ENCODE results near the gene SKA2.
"Not testable (repeated sequence)": the region's sequence is repeated elsewhere in the genome, so short reads cannot be mapped to it uniquely, and the experiment has no call there.

The SKA2 gene

DNA sequence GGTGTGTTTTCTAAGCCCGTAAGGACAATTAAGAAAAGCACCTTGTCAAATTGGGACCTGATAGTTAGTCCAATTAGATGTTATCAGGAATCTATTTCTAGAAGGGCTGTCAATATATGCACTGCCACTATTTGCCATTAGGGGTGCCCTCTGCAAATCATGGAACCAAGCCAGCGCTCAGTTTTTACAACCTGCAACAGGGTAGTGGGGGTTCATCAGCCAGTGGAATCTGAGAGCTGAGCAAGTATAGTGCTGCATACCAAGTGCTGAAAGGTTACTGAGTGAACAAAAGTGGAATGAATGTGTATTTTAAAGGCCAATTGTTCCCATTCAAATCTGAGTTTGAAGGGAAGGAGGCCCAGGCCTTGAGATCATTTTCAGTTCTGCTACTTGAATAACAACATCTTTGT, 11.0 kb upstream of the SKA2 start:
- no peak overlapping the region for H3K4me3 Mint-ChIP-seq
- no peaks in the 10 kb centered on the region for H3K27me3 Mint-ChIP-seq (ENCODE audit: low read depth)
- peaks cover 9% of the 10 kb centered on the region for H3K36me3 Mint-ChIP-seq (ENCODE audit: low read depth)
- peaks cover 11% of the 10 kb centered on the region for H3K4me1 Mint-ChIP-seq (ENCODE audit: low read depth)
- no peaks in the 10 kb centered on the region for H3K9me3 Mint-ChIP-seq
- no peak overlapping the region for H3K27ac Mint-ChIP-seq

DNA sequence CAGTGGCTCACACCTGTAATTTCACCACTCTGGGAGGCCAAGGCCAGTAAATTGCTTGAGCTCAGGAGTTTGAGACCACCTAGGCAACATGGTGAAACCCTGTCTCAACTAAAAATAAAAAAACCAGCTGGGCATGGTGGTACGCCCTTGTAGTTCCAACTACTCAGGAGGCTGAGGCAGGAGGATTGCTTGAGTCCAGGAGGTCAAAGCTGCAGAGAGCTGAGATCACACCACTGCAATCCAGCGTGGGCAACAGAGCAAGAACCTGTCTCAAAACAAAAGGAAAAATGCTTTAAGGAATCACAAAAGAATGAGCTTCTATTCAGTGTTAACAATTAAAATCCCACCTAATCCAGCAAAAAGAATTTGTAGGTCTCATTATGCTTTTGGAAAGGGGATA, 6.5 kb upstream of the SKA2 start:
- peak overlapping the region; percentile 68 for H3K27ac Mint-ChIP-seq
- H3K4me3 Mint-ChIP-seq = no peak overlapping the region
- no peaks in the 10 kb centered on the region for H3K27me3 Mint-ChIP-seq (ENCODE audit: low read depth)
- peaks cover 38% of the 10 kb centered on the region for H3K4me1 Mint-ChIP-seq (ENCODE audit: low read depth)
- peaks cover 7% of the 10 kb centered on the region for H3K36me3 Mint-ChIP-seq (ENCODE audit: low read depth)
- H3K9me3 Mint-ChIP-seq = no peaks in the 10 kb centered on the region

- Mint-ChIP-seq H3K27ac (peak overlapping the region; percentile 89), H3K4me1 (ENCODE audit: low read depth) (peaks cover 36% of the 10 kb centered on the region), H3K36me3 (ENCODE audit: low read depth) (peaks cover 5% of the 10 kb centered on the region), H3K4me3 (peak overlapping the region; percentile 20), H3K9me3 (no peaks in the 10 kb centered on the region), H3K27me3 (ENCODE audit: low read depth) (no peaks in the 10 kb centered on the region)
Observed at GRCh38 chr17:59160157-59161025, 5.4 kb upstream of the SKA2 start.

DNA sequence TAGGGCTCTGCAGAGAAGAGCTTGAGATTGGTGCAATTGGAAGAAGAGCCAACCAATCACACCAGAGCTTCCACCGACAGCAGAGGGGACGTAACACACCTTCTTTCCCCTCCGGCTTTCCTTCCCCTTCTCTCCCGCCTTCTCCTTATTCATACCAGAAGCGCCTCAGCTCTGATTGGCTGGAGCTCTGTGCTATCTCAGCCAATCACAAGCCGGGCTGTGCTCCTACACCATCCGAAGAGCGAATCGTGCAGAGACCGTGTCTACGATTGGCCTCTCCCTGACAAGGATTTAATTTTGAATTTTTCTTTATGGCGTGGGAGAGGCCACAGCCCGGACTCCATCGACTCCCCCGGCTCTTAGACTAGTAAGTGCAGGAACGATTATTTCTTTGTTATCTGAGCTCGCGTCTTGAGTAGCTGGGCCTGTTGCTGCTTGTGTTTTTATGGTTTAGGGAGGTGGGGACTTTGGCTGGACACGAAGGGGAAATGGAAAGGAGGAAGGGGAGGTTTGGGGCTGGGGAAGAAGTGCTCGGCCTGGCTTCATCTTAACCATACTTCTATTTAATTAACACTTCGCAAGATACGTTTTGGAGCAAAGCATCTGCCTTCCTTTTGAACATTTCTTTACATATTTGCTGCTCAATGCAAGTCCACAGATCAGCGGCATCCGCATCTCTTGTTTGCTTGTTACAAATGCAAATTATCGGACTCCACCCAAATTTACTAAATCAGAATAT, 622 bp upstream of the SKA2 start, which contains the start of gene PRR11:
PRR11 (plus strand) TSS at position 308 of the 739 bp plus-strand sequence. CDS start 14,007 bp downstream, outside the sequence.
- Mint-ChIP-seq H3K27me3 (ENCODE audit: low read depth) (no peaks in the 10 kb centered on the region), H3K27ac (no peak within 1 kb of the TSS), H3K9me3 (no peaks in the 10 kb centered on the region), H3K4me3 (no peak within 1 kb of the TSS), H3K36me3 (ENCODE audit: low read depth) (peaks cover 11% of the 10 kb centered on the region), H3K4me1 (ENCODE audit: low read depth) (peaks cover 48% of the 10 kb centered on the region)

GRCh38 chr17:59154292-59154720, 680 bp downstream of the SKA2 start:
- Mint-ChIP-seq H3K4me1 (ENCODE audit: low read depth) (peaks cover 42% of the 10 kb centered on the region), H3K27me3 (ENCODE audit: low read depth) (no peaks in the 10 kb centered on the region), H3K9me3 (no peaks in the 10 kb centered on the region), H3K4me3 (no peak overlapping the region), H3K27ac (no peak overlapping the region), H3K36me3 (ENCODE audit: low read depth) (peaks cover 11% of the 10 kb centered on the region)

- peaks cover 9% of the 10 kb centered on the region for H3K36me3 Mint-ChIP-seq (ENCODE audit: low read depth)
- no peak overlapping the region for H3K27ac Mint-ChIP-seq
- H3K9me3 Mint-ChIP-seq = no peaks in the 10 kb centered on the region
- no peaks in the 10 kb centered on the region for H3K27me3 Mint-ChIP-seq (ENCODE audit: low read depth)
- peak overlapping the region; percentile 53 for H3K4me3 Mint-ChIP-seq
- H3K4me1 Mint-ChIP-seq (ENCODE audit: low read depth) = peaks cover 36% of the 10 kb centered on the region
Observed at GRCh38 chr17:59152925-59153324, 2.1 kb downstream of the SKA2 start.

DNA sequence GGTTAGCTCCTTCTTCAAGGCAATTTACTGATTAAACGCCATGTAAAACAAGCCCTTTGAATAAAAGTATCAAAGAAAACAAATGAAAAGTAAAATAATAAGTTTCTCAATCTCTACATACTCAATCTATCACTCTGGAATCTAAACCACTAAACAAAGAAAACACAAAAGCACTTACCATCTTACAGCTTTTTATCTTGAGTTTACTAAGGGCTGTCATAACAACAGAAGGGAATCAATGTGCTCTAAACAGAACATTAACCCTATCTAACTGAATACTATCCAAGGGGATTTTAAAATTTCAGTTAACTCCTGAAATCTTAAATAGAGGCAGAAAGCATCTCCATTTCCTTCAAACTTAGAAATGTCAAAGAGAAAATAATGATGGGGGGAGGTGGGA, 3.4 kb downstream of the SKA2 start:
- H3K9me3 Mint-ChIP-seq = no peaks in the 10 kb centered on the region
- H3K4me3 Mint-ChIP-seq = peak overlapping the region; percentile 36
- peak overlapping the region; percentile 10 for H3K27ac Mint-ChIP-seq
- H3K27me3 Mint-ChIP-seq (ENCODE audit: low read depth) = no peaks in the 10 kb centered on the region
- H3K4me1 Mint-ChIP-seq (ENCODE audit: low read depth) = peaks cover 31% of the 10 kb centered on the region
- H3K36me3 Mint-ChIP-seq (ENCODE audit: low read depth) = peaks cover 9% of the 10 kb centered on the region

- Mint-ChIP-seq H3K4me1 (ENCODE audit: low read depth) (peaks cover 31% of the 10 kb centered on the region), H3K4me3 (no peak overlapping the region), H3K27ac (peak overlapping the region; percentile 36), H3K27me3 (ENCODE audit: low read depth) (no peaks in the 10 kb centered on the region), H3K9me3 (no peaks in the 10 kb centered on the region), H3K36me3 (ENCODE audit: low read depth) (peaks cover 9% of the 10 kb centered on the region)
Observed at GRCh38 chr17:59151006-59151405, 4.0 kb downstream of the SKA2 start.

GRCh38 chr17:59149841-59150511, 5.0 kb downstream of the SKA2 start:
- peaks cover 31% of the 10 kb centered on the region for H3K4me1 Mint-ChIP-seq (ENCODE audit: low read depth)
- no peak overlapping the region for H3K4me3 Mint-ChIP-seq
- H3K9me3 Mint-ChIP-seq = no peaks in the 10 kb centered on the region
- no peaks in the 10 kb centered on the region for H3K27me3 Mint-ChIP-seq (ENCODE audit: low read depth)
- H3K27ac Mint-ChIP-seq = peak overlapping the region; percentile 62
- peaks cover 14% of the 10 kb centered on the region for H3K36me3 Mint-ChIP-seq (ENCODE audit: low read depth)

- peaks cover 31% of the 10 kb centered on the region for H3K4me1 Mint-ChIP-seq (ENCODE audit: low read depth)
- peak overlapping the region; percentile 55 for H3K27ac Mint-ChIP-seq
- H3K4me3 Mint-ChIP-seq = no peak overlapping the region
- no peaks in the 10 kb centered on the region for H3K9me3 Mint-ChIP-seq
- H3K36me3 Mint-ChIP-seq (ENCODE audit: low read depth) = peaks cover 14% of the 10 kb centered on the region
- no peaks in the 10 kb centered on the region for H3K27me3 Mint-ChIP-seq (ENCODE audit: low read depth)
Observed at GRCh38 chr17:59149051-59149450, 5.9 kb downstream of the SKA2 start.

- H3K4me1 Mint-ChIP-seq (ENCODE audit: low read depth) = peaks cover 10% of the 10 kb centered on the region
Observed at GRCh38 chr17:59145571-59146096, 9.4 kb downstream of the SKA2 start.

DNA sequence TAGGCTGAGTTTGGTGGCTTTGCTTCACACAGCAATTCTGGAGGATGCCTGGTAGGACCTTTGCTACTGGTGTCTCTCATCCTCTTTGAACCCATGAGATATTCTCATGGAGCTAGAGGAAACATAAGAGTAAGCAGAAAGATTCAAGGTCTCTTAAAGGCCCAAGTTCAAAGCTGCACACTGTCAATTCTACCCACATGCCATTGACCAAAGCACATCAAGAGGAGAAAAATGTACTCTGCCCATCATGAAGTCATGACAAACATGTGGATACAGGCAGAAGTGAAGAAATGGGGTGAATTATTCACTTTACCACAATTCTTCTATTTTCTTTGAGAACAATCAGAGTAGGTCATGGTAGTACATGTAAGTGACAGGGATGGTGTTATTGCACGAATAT, 13.1 kb downstream of the SKA2 start:
- Mint-ChIP-seq H3K4me1 (ENCODE audit: low read depth) (peaks cover 3% of the 10 kb centered on the region), H3K27ac (no peak overlapping the region), H3K9me3 (no peaks in the 10 kb centered on the region), H3K36me3 (ENCODE audit: low read depth) (peaks cover 4% of the 10 kb centered on the region), H3K4me3 (no peak overlapping the region), H3K27me3 (ENCODE audit: low read depth) (no peaks in the 10 kb centered on the region)

More at GRCh38 chr17:59145571-59146096, 9.4 kb downstream of the SKA2 start:
- Mint-ChIP-seq H3K36me3 (ENCODE audit: low read depth) (peaks cover 4% of the 10 kb centered on the region), H3K4me3 (no peak overlapping the region), H3K27me3 (ENCODE audit: low read depth) (no peaks in the 10 kb centered on the region), H3K9me3 (no peaks in the 10 kb centered on the region), H3K27ac (no peak overlapping the region)

DNA sequence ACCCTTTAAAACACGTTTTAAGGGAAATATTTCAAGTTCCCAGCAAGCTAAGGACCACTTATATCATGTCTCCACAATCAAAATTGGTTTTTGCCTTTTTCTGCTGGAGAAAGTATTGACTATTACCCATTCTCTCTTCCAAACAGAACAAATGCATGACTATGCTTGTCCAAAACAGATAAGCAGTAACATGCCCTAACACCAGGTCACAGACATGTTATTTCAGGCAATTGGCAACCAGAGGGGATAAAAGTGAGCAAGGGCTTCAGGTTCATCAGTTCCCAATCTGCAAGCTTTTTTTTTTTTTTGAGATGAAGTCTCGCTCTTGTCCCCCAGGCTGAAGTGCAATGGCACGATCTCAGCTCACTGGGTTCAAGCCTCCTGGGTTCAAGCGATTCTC, 15.0 kb downstream of the SKA2 start:
- H3K27me3 Mint-ChIP-seq (ENCODE audit: low read depth) = no peaks in the 10 kb centered on the region

DNA sequence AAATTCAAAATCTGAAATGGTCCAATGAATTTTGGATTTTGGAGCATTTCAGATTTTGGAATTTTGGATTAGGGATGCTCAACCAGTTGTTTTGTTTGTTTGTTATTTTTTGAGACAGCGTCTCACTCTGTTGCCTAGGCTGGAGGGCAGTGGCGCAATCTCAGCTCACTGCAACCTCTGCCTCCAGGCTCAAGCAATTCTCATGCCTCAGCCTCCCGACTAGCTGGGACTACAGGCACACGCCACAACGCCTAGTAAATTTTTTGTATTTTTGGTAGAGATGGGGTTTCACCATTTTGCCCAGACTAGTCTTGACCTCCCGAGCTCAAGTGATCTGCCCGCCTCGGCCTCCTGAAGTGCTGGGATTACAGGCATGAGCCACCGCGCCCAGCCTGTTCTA, 16.6 kb downstream of the SKA2 start:
- H3K4me1 Mint-ChIP-seq (ENCODE audit: low read depth); H3K4me3 Mint-ChIP-seq; H3K9me3 Mint-ChIP-seq; H3K36me3 Mint-ChIP-seq (ENCODE audit: low read depth); H3K27me3 Mint-ChIP-seq (ENCODE audit: low read depth); H3K27ac Mint-ChIP-seq: not testable (repeated sequence)

More for the DNA sequence above, 15.0 kb downstream of the SKA2 start:
- Mint-ChIP-seq H3K4me1 (ENCODE audit: low read depth) (peaks cover 3% of the 10 kb centered on the region), H3K4me3 (no peak overlapping the region), H3K9me3 (no peaks in the 10 kb centered on the region), H3K36me3 (ENCODE audit: low read depth) (no peaks in the 10 kb centered on the region), H3K27ac (no peak overlapping the region)

Data from T-helper 1 cell treated with Interleukin-12 subunit alpha and Interleukin-12 subunit beta and Interleukin-4 antibody, amounts not matched to agents 30 μg/mL and 1 μg/mL, for 36 hours (primary cell).